ENCODE data around the gene LMTK2. TPM values are rescaled to one million over a fixed set of nuclear protein-coding genes. Genes with fewer than 3 reads are reported as not detected.

LMTK2 gene
- total and polyA plus RNA-seq, 2 experiments from 2014 or later, result 6.1 to 30.8 TPM

DNA sequence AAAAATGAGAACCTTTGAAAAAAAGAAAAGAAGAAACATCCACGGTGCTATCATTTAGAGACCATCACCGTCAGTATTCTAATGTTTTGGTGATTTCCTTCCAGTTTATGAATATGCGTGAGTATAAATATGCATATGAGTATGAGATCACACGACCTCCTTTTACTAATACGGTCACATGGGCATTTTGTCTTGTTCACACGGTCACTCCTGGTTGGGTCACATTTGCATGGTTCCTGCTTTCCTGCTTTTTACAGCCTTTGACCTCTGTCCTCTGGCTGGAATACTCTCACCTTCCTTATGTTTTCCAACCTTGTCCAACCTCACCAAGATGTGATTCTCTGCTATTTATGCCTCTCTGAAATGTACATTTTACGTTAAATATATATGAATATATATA, 25.3 kb upstream of the LMTK2 start (continued):
- TF ChIP-seq, protein P1, sequence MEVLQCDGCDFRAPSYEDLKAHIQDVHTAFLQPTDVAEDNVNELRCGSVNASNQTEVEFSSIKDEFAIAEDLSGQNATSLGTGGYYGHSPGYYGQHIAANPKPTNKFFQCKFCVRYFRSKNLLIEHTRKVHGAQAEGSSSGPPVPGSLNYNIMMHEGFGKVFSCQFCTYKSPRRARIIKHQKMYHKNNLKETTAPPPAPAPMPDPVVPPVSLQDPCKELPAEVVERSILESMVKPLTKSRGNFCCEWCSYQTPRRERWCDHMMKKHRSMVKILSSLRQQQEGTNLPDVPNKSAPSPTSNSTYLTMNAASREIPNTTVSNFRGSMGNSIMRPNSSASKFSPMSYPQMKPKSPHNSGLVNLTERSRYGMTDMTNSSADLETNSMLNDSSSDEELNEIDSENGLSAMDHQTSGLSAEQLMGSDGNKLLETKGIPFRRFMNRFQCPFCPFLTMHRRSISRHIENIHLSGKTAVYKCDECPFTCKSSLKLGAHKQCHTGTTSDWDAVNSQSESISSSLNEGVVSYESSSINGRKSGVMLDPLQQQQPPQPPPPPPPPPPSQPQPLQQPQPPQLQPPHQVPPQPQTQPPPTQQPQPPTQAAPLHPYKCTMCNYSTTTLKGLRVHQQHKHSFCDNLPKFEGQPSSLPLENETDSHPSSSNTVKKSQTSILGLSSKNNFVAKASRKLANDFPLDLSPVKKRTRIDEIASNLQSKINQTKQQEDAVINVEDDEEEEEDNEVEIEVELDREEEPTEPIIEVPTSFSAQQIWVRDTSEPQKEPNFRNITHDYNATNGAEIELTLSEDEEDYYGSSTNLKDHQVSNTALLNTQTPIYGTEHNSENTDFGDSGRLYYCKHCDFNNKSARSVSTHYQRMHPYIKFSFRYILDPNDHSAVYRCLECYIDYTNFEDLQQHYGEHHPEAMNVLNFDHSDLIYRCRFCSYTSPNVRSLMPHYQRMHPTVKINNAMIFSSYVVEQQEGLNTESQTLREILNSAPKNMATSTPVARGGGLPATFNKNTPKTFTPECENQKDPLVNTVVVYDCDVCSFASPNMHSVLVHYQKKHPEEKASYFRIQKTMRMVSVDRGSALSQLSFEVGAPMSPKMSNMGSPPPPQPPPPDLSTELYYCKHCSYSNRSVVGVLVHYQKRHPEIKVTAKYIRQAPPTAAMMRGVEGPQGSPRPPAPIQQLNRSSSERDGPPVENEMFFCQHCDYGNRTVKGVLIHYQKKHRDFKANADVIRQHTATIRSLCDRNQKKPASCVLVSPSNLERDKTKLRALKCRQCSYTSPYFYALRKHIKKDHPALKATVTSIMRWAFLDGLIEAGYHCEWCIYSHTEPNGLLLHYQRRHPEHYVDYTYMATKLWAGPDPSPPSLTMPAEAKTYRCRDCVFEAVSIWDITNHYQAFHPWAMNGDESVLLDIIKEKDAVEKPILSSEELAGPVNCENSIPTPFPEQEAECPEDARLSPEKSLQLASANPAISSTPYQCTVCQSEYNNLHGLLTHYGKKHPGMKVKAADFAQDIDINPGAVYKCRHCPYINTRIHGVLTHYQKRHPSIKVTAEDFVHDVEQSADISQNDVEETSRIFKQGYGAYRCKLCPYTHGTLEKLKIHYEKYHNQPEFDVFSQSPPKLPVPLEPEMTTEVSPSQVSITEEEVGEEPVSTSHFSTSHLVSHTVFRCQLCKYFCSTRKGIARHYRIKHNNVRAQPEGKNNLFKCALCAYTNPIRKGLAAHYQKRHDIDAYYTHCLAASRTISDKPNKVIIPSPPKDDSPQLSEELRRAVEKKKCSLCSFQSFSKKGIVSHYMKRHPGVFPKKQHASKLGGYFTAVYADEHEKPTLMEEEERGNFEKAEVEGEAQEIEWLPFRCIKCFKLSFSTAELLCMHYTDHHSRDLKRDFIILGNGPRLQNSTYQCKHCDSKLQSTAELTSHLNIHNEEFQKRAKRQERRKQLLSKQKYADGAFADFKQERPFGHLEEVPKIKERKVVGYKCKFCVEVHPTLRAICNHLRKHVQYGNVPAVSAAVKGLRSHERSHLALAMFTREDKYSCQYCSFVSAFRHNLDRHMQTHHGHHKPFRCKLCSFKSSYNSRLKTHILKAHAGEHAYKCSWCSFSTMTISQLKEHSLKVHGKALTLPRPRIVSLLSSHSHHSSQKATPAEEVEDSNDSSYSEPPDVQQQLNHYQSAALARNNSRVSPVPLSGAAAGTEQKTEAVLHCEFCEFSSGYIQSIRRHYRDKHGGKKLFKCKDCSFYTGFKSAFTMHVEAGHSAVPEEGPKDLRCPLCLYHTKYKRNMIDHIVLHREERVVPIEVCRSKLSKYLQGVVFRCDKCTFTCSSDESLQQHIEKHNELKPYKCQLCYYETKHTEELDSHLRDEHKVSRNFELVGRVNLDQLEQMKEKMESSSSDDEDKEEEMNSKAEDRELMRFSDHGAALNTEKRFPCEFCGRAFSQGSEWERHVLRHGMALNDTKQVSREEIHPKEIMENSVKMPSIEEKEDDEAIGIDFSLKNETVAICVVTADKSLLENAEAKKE (CRISPR knock-in tag; IDR thresholded peaks at IDR 0.05), result no peak

- no peaks in the 10 kb centered on the region for H3F3A ChIP-seq (replicated peaks; ENCODE audit: low read depth)
- H3K4me2 ChIP-seq, result no peak overlapping the region
- no peak overlapping the region for H3K27ac Mint-ChIP-seq
- H2AFZ ChIP-seq, result no peak overlapping the region
- no peak overlapping the region for H3K4me3 Mint-ChIP-seq
- no peaks in the 10 kb centered on the region; the same call in 2 of the 3 replicates for H3K9me3 Mint-ChIP-seq
- H3K36me3 Mint-ChIP-seq (ENCODE audit: low read depth), result no peaks in the 10 kb centered on the region
- H3K4me1 ChIP-seq (ENCODE audit: insufficient read depth), result no peaks in the 10 kb centered on the region
- no peaks in the 10 kb centered on the region for H3K9me2 ChIP-seq (ENCODE audit: insufficient read depth)
- H3K36me3 ChIP-seq (ENCODE audit: insufficient read depth), result no peaks in the 10 kb centered on the region
- H3K79me2 ChIP-seq (replicated peaks; ENCODE audit: insufficient read depth), result no peaks in the 10 kb centered on the region
- H3K27ac ChIP-seq (ENCODE audit: low read depth), result no peak overlapping the region
- peaks cover 2% of the 10 kb centered on the region for H3K27me3 Mint-ChIP-seq (ENCODE audit: insufficient read depth, low read depth, poor library complexity)
- H4K20me1 ChIP-seq (replicated peaks; ENCODE audit: insufficient read depth), result no peaks in the 10 kb centered on the region
- DNase-seq (ENCODE audit: low spot score), result no peak
- no peak for ATAC-seq
- H3K4me3 ChIP-seq, result no peak overlapping the region
- peaks cover 8% of the 10 kb centered on the region for H3K4me1 Mint-ChIP-seq
- H3K27me3 ChIP-seq (ENCODE audit: insufficient read depth), result no peaks in the 10 kb centered on the region
- TF ChIP-seq CREB1 (CRISPR knock-in tag; IDR thresholded peaks at IDR 0.05; ENCODE audit: low read depth) (no peak), JUNB (IDR thresholded peaks at IDR 0.05; ENCODE audit: unreplicated experiment) (no peak), ETS1 (IDR thresholded peaks at IDR 0.05) (no peak), ZNF331 (CRISPR knock-in tag; IDR thresholded peaks at IDR 0.05; ENCODE audit: low read depth) (no peak), EZH2phosphoT487 (IDR thresholded peaks at IDR 0.05; ENCODE audit: unreplicated experiment) (no peak)
- TF ChIP-seq, protein P2, sequence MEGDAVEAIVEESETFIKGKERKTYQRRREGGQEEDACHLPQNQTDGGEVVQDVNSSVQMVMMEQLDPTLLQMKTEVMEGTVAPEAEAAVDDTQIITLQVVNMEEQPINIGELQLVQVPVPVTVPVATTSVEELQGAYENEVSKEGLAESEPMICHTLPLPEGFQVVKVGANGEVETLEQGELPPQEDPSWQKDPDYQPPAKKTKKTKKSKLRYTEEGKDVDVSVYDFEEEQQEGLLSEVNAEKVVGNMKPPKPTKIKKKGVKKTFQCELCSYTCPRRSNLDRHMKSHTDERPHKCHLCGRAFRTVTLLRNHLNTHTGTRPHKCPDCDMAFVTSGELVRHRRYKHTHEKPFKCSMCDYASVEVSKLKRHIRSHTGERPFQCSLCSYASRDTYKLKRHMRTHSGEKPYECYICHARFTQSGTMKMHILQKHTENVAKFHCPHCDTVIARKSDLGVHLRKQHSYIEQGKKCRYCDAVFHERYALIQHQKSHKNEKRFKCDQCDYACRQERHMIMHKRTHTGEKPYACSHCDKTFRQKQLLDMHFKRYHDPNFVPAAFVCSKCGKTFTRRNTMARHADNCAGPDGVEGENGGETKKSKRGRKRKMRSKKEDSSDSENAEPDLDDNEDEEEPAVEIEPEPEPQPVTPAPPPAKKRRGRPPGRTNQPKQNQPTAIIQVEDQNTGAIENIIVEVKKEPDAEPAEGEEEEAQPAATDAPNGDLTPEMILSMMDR (conservative IDR thresholded peaks at IDR 0.05; ENCODE audit: low read depth in 2 of 2), result no peak
- TF ChIP-seq, protein P1 (CRISPR knock-in tag; IDR thresholded peaks at IDR 0.05), result no peak
Observed at GRCh38 chr7:98084631-98085030, 22.0 kb upstream of the LMTK2 start.
